ENCODE measurements around the gene KLK12. TPM values are rescaled to one million over a fixed set of nuclear protein-coding genes. Genes with fewer than 3 reads are reported as not detected.

KLK12 gene
- total RNA-seq, 1 donor from 2014 or later = not detected

DNA sequence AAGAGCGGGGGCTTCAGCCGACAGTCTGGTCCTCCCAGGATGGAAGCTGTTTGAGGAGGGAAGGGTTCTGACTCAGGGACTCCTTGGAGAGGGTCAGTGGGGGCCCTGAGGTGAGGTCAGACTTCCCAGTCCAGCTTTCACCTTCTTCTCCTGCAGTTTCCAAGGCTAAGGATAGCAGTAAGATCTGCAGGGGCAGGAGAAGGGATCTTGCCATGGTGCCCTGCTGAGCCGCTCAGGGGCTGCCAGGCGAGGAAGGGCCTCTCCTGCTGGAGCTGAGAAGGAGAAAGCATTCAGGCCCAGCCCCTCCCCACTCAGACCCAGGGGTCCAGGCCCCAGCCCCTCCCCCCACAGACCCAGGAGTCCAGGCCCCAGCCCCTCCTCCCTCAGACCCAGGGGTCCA lies 52.6 kb downstream of the KLK12 start:
- no peak for DNase-seq (ENCODE audit: low read depth, low spot score)

GRCh38 chr19:50981587-50982146 lies 53.1 kb downstream of the KLK12 start:
- DNase-seq (ENCODE audit: low read depth, low spot score) = no peak

- DNase-seq (ENCODE audit: low read depth, low spot score) = no peak
Observed at GRCh38 chr19:50980208-50980607, 54.6 kb downstream of the KLK12 start.

DNA sequence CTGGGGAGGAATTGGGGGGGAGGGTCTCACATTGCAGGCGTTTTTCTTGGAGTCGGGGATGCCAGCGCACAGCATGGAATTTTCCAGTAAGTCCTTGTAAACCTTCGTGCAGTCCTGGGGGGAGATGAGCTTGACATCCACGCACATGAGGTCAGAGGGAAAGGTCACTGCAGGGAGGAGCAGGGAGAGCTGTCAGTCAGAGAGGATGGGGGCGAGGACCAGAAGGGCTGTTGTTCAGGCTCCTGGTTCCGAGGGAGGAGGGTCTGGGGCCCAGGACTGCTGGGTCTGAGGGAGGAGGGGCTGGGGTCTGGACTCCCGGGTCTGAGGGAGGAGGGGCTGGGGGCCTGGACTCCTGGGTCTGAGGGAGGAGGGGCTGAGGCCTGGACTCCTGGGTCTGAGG lies 55.0 kb downstream of the KLK12 start:
- DNase-seq (ENCODE audit: low read depth, low spot score) = no peak

Other genes with a start within 250 kb of the KLK12 start
- gene ACP4, start 244.6 kb downstream of the KLK12 start, total RNA-seq = not detected in 2 replicates
- not detected in 2 replicates for gene KLK1, start 211.2 kb downstream of the KLK12 start, total RNA-seq
- gene KLK15, start 201.4 kb downstream of the KLK12 start, total RNA-seq = not detected in 2 replicates
- not detected in 2 replicates for gene KLK3, start 180.1 kb downstream of the KLK12 start, total RNA-seq
- gene KLK2, start 161.6 kb downstream of the KLK12 start, total RNA-seq = not detected in 2 replicates
- gene KLK4, start 123.6 kb downstream of the KLK12 start, total RNA-seq = not detected in 2 replicates
- not detected in 2 replicates for gene KLK5, start 82.0 kb downstream of the KLK12 start, total RNA-seq
- not detected in 2 replicates for gene KLK6, start 65.4 kb downstream of the KLK12 start, total RNA-seq
- not detected in 2 replicates for gene KLK7, start 51.1 kb downstream of the KLK12 start, total RNA-seq
- gene KLK8, start 33.4 kb downstream of the KLK12 start, total RNA-seq = not detected in 2 replicates
- gene KLK10, start 15.3 kb downstream of the KLK12 start, total RNA-seq = 0.04 TPM in 1 of 2 replicates, not detected in the other
- gene KLK11, start 8.4 kb downstream of the KLK12 start, total RNA-seq = not detected in 2 replicates
- not detected in 2 replicates for gene KLK13, start 30.1 kb upstream of the KLK12 start, total RNA-seq
- not detected in 2 replicates for gene KLK14, start 47.9 kb upstream of the KLK12 start, total RNA-seq
- 6.6 and 10.2 TPM in 2 replicates for gene CTU1, start 73.4 kb upstream of the KLK12 start, total RNA-seq
- gene SIGLEC9, start 89.9 kb upstream of the KLK12 start, total RNA-seq = not detected in 2 replicates
- gene SIGLEC7, start 107.3 kb upstream of the KLK12 start, total RNA-seq = not detected in 2 replicates
- gene CD33, start 190.1 kb upstream of the KLK12 start, total RNA-seq = not detected in 2 replicates
- gene SIGLECL1, start 216.1 kb upstream of the KLK12 start, total RNA-seq = not detected in 2 replicates